ENCODE results near the gene BCL7A.

The BCL7A gene

DNA sequence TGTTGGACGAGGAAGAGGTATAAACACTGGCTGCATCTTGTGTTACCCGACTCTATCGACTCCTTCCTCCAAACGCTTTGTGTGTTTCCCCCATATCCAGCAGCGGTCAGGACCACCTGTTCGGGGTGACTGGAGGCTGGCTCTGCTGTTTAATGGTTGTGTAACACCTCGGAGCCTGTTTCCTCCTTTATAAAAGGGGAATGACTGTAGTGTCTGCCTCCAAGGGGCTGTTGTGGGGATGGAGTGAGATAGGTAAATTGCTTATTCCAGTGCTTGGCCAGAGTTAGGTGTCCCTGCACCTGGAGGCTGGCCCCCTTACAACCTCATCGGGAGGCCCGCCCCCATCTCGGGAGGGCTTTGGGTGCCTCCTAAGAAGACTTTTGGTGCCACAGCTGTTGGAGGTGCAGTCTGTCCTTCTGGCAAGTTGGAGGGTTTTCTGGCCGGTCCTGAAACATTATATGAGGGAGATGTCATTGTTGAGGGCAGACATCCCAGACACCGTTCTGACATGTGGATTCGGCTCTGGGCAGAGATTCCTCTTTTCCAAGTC, 57.9 kb downstream of the BCL7A start:
- DNase-seq (ENCODE audit: low spot score): no peak
- CTCF ChIA-PET: no interaction called here
- peak overlapping the region; percentile 92 for H3K27ac ChIP-seq
- TF ChIP-seq, protein P1, sequence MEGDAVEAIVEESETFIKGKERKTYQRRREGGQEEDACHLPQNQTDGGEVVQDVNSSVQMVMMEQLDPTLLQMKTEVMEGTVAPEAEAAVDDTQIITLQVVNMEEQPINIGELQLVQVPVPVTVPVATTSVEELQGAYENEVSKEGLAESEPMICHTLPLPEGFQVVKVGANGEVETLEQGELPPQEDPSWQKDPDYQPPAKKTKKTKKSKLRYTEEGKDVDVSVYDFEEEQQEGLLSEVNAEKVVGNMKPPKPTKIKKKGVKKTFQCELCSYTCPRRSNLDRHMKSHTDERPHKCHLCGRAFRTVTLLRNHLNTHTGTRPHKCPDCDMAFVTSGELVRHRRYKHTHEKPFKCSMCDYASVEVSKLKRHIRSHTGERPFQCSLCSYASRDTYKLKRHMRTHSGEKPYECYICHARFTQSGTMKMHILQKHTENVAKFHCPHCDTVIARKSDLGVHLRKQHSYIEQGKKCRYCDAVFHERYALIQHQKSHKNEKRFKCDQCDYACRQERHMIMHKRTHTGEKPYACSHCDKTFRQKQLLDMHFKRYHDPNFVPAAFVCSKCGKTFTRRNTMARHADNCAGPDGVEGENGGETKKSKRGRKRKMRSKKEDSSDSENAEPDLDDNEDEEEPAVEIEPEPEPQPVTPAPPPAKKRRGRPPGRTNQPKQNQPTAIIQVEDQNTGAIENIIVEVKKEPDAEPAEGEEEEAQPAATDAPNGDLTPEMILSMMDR (conservative IDR thresholded peaks at IDR 0.05; ENCODE audit: low read depth): no peak
- POLR2A ChIA-PET (ENCODE audit: low non-redundant PET): interaction anchor here (0.8 to 1.6 kb wide), 2 partner anchors 17 to 73 kb away, joined by 3 to 5 read pairs; no protein-coding TSS in a partner anchor

DNA sequence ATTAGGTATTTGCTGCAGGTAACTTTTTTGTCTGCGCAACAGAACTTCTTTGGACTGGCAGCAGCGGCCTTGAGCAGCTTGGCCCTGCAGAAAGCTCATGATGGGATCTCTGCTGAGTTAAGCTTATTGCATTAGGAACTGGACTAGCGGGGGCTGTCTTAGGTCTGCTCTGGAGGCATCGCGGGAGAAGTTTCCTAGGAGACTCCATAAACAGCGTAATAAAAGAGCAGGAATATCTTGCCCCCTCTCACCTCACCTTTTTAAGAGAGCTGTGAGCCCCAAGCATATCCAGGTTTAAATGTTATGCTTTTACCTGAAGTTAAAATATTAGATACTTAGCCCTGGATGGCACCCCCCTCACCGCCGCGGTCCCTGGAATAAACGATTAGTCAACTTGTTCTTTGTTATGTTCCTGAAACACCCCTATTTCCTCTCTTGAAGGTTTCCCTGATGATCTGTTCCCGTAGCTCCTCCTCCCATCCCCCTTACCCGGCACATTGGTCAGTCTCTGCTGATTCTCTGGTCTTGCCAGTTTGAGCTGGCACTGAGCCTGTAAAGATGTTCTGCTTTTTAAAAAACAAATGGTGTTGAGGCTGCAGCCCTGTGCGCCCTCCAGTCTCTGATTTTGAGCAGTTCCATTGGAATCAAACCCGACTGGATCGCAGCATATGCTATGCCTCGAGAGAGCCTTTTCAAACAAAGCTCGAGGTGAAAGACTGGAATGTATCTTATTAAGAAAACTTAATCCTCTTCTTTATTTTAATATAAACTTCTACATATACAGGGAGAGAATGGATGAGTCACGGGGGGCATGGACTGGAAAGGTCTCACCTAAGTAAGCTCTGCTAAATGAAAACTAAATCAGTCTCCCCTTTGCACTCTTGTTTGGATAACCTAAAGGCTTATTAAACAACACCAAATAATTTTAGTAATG, 58.7 kb downstream of the BCL7A start:
- DNase-seq (ENCODE audit: low spot score): peak; percentile 92
- POLR2A ChIA-PET (ENCODE audit: low non-redundant PET): interaction anchor here (0.7 kb wide), 2 partner anchors 9 to 41 kb away, joined by 3 to 4 read pairs; no protein-coding TSS in a partner anchor
- CTCF ChIA-PET: interaction anchor here (0.6 to 0.9 kb wide), 3 partner anchors 25 to 42 kb away, joined by 3 to 5 read pairs (median 4); no protein-coding TSS in a partner anchor
- H3K27ac ChIP-seq: peak overlapping the region; percentile 92
- TF ChIP-seq, protein P1 (conservative IDR thresholded peaks at IDR 0.05; ENCODE audit: low read depth): no peak

- TF ChIP-seq, protein P1 (conservative IDR thresholded peaks at IDR 0.05; ENCODE audit: low read depth): no peak
- H3K27ac ChIP-seq: peak overlapping the region; percentile 92
- POLR2A ChIA-PET (ENCODE audit: low non-redundant PET): interaction anchor here (0.7 kb wide), 1 partner anchor 8 kb away, joined by 4 read pairs; no protein-coding TSS in a partner anchor
- CTCF ChIA-PET: interaction anchor here (0.6 to 1.6 kb wide), 4 partner anchors 24 to 41 kb away, joined by 3 to 5 read pairs (median 4); no protein-coding TSS in a partner anchor
- DNase-seq (ENCODE audit: low spot score): peak; percentile 55
Observed at GRCh38 chr12:122081083-122081696, 59.5 kb downstream of the BCL7A start.

- CTCF ChIA-PET: interaction anchor here (1.6 kb wide), 1 partner anchor 41 kb away, joined by 5 read pairs; no protein-coding TSS in a partner anchor
- POLR2A ChIA-PET (ENCODE audit: low non-redundant PET): no interaction called here
- TF ChIP-seq, protein P1 (conservative IDR thresholded peaks at IDR 0.05; ENCODE audit: low read depth): no peak
- no peak for DNase-seq (ENCODE audit: low spot score)
- peak overlapping the region; percentile 92 for H3K27ac ChIP-seq
Observed at GRCh38 chr12:122081697-122082221, 60.1 kb downstream of the BCL7A start.

- TF ChIP-seq, protein P1 (conservative IDR thresholded peaks at IDR 0.05; ENCODE audit: low read depth): no peak
Observed at GRCh38 chr12:122082621-122083356, 61.1 kb downstream of the BCL7A start.

More at GRCh38 chr12:122082621-122083356, 61.1 kb downstream of the BCL7A start:
- H3K27ac ChIP-seq: no peak overlapping the region
- CTCF ChIA-PET: interaction anchor here (0.6 to 1.6 kb wide), 2 partner anchors 29 to 40 kb away, joined by 3 to 5 read pairs; no protein-coding TSS in a partner anchor
- POLR2A ChIA-PET (ENCODE audit: low non-redundant PET): interaction anchor here (0.6 kb wide), 1 partner anchor 537 kb away, joined by 5 read pairs; no protein-coding TSS in a partner anchor
- DNase-seq (ENCODE audit: low spot score): no peak

All from RWPE1 (cell line).